OCI-LY3 (cell line): Measurements from ENCODE around the gene GRIK2.

Experiments
- EZH2phosphoT487 ChIP-seq: fragments of 200-600 bp; shearing (Covaris generic); IDR thresholded peaks from 2 replicates; pipeline ENCODE4 v1.6.1; 2018; ENCODE audit warnings: antibody characterized with exemption, mixed run types, low read depth
- TF ChIP-seq, protein P1 (sequence below): fragments of 200-600, 300-600 bp; sonication (generic); IDR thresholded peaks from 2 replicates; pipeline ENCODE4 v1.5.1; 2014; ENCODE audit warnings: antibody characterized with exemption, low read length, low read depth

DNA sequence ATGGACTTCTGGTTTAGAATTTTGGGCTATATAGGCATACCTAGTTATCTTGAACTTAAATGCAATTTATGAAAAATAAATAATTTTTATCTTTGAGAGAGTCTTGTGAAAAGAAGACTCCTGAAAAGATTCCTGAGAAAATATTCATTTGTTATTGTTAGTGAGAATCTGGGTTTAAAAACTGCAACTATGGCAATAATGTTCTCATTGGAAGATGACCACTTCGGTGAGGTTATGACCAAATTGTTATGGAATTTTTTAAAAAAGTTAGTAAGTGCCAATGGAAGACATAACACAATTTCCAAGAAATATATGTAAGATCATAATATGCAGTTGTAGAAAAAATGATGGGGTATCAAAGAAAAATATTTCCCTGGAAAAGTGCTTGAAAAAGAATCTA lies 46.3 kb downstream of the GRIK2 start:
- TF ChIP-seq, protein P1, sequence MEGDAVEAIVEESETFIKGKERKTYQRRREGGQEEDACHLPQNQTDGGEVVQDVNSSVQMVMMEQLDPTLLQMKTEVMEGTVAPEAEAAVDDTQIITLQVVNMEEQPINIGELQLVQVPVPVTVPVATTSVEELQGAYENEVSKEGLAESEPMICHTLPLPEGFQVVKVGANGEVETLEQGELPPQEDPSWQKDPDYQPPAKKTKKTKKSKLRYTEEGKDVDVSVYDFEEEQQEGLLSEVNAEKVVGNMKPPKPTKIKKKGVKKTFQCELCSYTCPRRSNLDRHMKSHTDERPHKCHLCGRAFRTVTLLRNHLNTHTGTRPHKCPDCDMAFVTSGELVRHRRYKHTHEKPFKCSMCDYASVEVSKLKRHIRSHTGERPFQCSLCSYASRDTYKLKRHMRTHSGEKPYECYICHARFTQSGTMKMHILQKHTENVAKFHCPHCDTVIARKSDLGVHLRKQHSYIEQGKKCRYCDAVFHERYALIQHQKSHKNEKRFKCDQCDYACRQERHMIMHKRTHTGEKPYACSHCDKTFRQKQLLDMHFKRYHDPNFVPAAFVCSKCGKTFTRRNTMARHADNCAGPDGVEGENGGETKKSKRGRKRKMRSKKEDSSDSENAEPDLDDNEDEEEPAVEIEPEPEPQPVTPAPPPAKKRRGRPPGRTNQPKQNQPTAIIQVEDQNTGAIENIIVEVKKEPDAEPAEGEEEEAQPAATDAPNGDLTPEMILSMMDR = no peak
- TF ChIP-seq EZH2phosphoT487 = no peak
